ENCODE measurements around the gene HTRA1. TPM values are rescaled to one million over a fixed set of nuclear protein-coding genes. Genes with fewer than 3 reads are reported as not detected.

HTRA1 gene
- polyA plus RNA-seq, 3 donors: 0.84 to 4.7 (median 2.2) TPM

DNA sequence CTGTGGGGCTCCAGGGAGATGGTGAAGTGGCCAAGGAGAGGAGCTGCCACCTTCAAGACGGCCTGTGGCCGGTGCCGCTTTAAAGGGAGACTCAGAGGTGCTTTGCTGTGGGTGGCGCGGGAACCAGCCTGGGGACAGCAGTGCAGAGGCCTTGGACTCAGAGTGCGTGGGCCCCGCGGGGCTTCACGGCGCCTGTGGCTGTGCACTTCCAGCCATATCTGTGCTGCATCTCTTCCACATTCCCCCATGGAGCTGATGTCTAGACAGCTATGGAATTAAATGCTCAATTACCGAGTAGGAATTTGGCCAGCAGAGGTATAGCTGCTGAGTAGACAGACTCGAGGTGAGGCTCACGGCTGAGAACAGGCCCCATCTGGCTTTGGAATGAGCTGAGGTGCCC lies 41.7 kb downstream of the HTRA1 start:
- Histone ChIP-seq H3K79me2 (ENCODE audit: insufficient read depth, low read length) (no peaks in the 10 kb centered on the region), H3K4me2 (replicated peaks; ENCODE audit: extremely low read depth, low read length, poor library complexity, severe bottlenecking) (no peak overlapping the region), H3K4me3 (replicated peaks in 1 of 3; ENCODE audit: low read depth in 2 of 3, low read length in 3 of 3) (no peak overlapping the region), H3K36me3 (replicated peaks in 1 of 2; ENCODE audit: control insufficient read depth in 1 of 2, insufficient read depth in 2 of 2, low read length in 2 of 2) (no peaks in the 10 kb centered on the region), H3K4me1 (ENCODE audit: control insufficient read depth in 1 of 2, insufficient read depth in 2 of 2, low read length in 2 of 2) (no peaks in the 10 kb centered on the region), H2AFZ (ENCODE audit: insufficient read depth, low read depth, low read length, poor library complexity, severe bottlenecking) (no peak overlapping the region), H4K20me1 (ENCODE audit: insufficient read depth, low read length) (no peaks in the 10 kb centered on the region), H3K9ac (ENCODE audit: insufficient read depth, low read length, poor library complexity, severe bottlenecking) (no peak overlapping the region), H3K27me3 (ENCODE audit: control insufficient read depth in 2 of 2, insufficient read depth in 2 of 2, low read length in 2 of 2) (no peaks in the 10 kb centered on the region), H3K9me3 (replicated peaks in 1 of 2; ENCODE audit: control insufficient read depth in 1 of 2, insufficient read depth in 1 of 2, low read length in 2 of 2) (no peaks in the 10 kb centered on the region), H3K27ac (ENCODE audit: low read depth in 1 of 2, low read length in 2 of 2) (no peak overlapping the region)
- 89% methylated on average over 13 of the region's 13 CpGs for WGBS (ENCODE audit: insufficient coverage)
- Mint-ChIP-seq H3K27me3 (ENCODE audit: low read depth in 3 of 3) (peaks cover 2 to 21% (median 3%) of the 10 kb centered on the region in 3 donors), H3K27ac (no peak overlapping the region), H3K4me1 (peaks cover 9% of the 10 kb centered on the region), H3K4me3 (no peak overlapping the region), H3K9me3 (peaks cover 0 to 3% (median 0%) of the 10 kb centered on the region in 7 donors), H3K36me3 (no peaks in the 10 kb centered on the region)
- intact Hi-C loops (cut with micrococcal nuclease): no loop called here
- TF ChIP-seq, protein P1, sequence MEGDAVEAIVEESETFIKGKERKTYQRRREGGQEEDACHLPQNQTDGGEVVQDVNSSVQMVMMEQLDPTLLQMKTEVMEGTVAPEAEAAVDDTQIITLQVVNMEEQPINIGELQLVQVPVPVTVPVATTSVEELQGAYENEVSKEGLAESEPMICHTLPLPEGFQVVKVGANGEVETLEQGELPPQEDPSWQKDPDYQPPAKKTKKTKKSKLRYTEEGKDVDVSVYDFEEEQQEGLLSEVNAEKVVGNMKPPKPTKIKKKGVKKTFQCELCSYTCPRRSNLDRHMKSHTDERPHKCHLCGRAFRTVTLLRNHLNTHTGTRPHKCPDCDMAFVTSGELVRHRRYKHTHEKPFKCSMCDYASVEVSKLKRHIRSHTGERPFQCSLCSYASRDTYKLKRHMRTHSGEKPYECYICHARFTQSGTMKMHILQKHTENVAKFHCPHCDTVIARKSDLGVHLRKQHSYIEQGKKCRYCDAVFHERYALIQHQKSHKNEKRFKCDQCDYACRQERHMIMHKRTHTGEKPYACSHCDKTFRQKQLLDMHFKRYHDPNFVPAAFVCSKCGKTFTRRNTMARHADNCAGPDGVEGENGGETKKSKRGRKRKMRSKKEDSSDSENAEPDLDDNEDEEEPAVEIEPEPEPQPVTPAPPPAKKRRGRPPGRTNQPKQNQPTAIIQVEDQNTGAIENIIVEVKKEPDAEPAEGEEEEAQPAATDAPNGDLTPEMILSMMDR (IDR thresholded peaks at IDR 0.05): no peak
- no peak for DNase-seq

DNA sequence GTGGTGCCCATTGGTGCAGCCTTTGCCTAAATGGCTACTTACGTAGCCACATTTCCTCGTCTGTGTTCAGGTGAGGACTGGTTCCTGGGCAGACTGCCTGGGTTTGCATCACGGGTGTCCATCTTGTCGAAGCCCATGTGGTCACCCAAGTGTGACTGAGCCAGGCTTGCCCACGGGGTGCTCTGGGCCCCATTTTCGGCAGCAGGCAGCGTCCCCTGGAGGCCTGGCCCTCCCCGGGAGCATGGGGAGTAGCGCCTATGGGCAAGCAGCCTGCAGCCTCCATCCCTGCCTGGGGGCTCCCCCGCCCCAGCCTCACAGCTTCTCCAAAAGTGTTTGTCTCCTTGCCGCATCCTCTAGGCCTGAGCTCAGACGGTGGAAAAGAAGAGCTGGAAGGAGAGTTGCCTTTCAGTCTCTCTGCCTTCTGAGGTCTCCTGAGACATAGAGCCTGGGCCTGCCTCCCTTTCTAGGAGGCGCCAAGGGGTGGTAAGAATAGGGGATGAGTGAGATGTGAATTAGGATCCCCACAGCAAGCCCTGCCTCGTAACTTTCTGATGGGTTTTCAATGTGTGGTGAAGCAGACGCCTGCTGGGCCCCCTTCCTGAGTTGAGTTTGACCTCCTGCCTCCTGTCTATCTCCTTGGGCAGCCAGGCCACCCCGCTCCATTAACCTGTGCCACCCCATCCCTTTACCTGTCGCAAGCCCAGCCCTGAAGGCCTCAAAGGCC lies 42.7 kb downstream of the HTRA1 start:
- Mint-ChIP-seq H3K4me1 (peaks cover 7% of the 10 kb centered on the region), H3K27ac (no peak overlapping the region), H3K4me3 (no peak overlapping the region), H3K36me3 (no peaks in the 10 kb centered on the region), H3K9me3 (peaks cover 0 to 3% (median 0%) of the 10 kb centered on the region in 7 donors), H3K27me3 (ENCODE audit: low read depth in 3 of 3) (peaks cover 0 to 11% (median 3%) of the 10 kb centered on the region in 3 donors)
- H3K9me3 ChIP-seq (replicated peaks in 1 of 2; ENCODE audit: control insufficient read depth in 1 of 2, insufficient read depth in 1 of 2, low read length in 2 of 2): no peaks in the 10 kb centered on the region
- H3K27ac ChIP-seq (ENCODE audit: low read depth in 1 of 2, low read length in 2 of 2): no peak overlapping the region
- no peaks in the 10 kb centered on the region for H3K4me1 ChIP-seq (ENCODE audit: control insufficient read depth in 1 of 2, insufficient read depth in 2 of 2, low read length in 2 of 2)
- intact Hi-C loops (cut with micrococcal nuclease): no loop called here
- TF ChIP-seq, protein P1 (IDR thresholded peaks at IDR 0.05): no peak
- no peak overlapping the region for H3K4me3 ChIP-seq (replicated peaks in 1 of 3; ENCODE audit: low read depth in 2 of 3, low read length in 3 of 3)
- H4K20me1 ChIP-seq (ENCODE audit: insufficient read depth, low read length): no peaks in the 10 kb centered on the region
- H2AFZ ChIP-seq (ENCODE audit: insufficient read depth, low read depth, low read length, poor library complexity, severe bottlenecking): no peak overlapping the region
- no peaks in the 10 kb centered on the region for H3K36me3 ChIP-seq (replicated peaks in 1 of 2; ENCODE audit: control insufficient read depth in 1 of 2, insufficient read depth in 2 of 2, low read length in 2 of 2)
- no peaks in the 10 kb centered on the region for H3K27me3 ChIP-seq (ENCODE audit: control insufficient read depth in 2 of 2, insufficient read depth in 2 of 2, low read length in 2 of 2)
- no peak for DNase-seq
- H3K9ac ChIP-seq (ENCODE audit: insufficient read depth, low read length, poor library complexity, severe bottlenecking): no peak overlapping the region
- no peaks in the 10 kb centered on the region for H3K79me2 ChIP-seq (ENCODE audit: insufficient read depth, low read length)
- 90% methylated on average over 14 of the region's 17 CpGs for WGBS (ENCODE audit: insufficient coverage)
- no peak overlapping the region for H3K4me2 ChIP-seq (replicated peaks; ENCODE audit: extremely low read depth, low read length, poor library complexity, severe bottlenecking)
